Tibial nerve (tissue), 4 donors: ENCODE data around the gene USP2. TPM values are rescaled to one million over a fixed set of nuclear protein-coding genes. Genes with fewer than 3 reads are reported as not detected.

ENCODE experiments used
- DNase-seq, 2 donors: peaks; one replicate each; pipeline ENCODE4 v3.0.0-alpha.2; 2019; ENCODE audit warnings: low spot score in 2 of 2
- H3K27ac ChIP-seq, 4 donors: fragments of 200-600 bp; sonication (generic) in 3 of 4; one replicate each; pipeline ENCODE4 v1.5.1; 2017 to 2019; ENCODE audit warnings: mild to moderate bottlenecking in 1 of 4
- H3K27me3 ChIP-seq, 2 donors: fragments of 200-600 bp; sonication (generic) in 1 of 2; one replicate each; pipeline versions ENCODE4 v1.5.1 to v1.6.0; 2017 to 2019
- H3K36me3 ChIP-seq, 3 donors: fragments of 200-600 bp; sonication (generic); one replicate each; pipeline ENCODE4 v1.5.1; 2018 to 2019
- H3K4me1 ChIP-seq, 4 donors: fragments of 200-600 bp; sonication (generic) in 3 of 4; one replicate each; pipeline ENCODE4 v1.5.1; 2017 to 2019
- H3K4me3 ChIP-seq, 4 donors: fragments of 200-600 bp; sonication (generic) in 3 of 4; one replicate each; pipeline ENCODE4 v1.5.1; 2017 to 2019; ENCODE audit warnings: mild to moderate bottlenecking in 1 of 4, moderate library complexity in 1 of 4
- H3K9me3 ChIP-seq, 4 donors: fragments of 200-600 bp; sonication (generic) in 3 of 4; one replicate each; pipeline ENCODE4 v1.5.1; 2017 to 2019
- CTCF ChIP-seq, 5 experiments: fragments of 200-600 bp in 3 of 5; fragments of 450-650 bp in 2 of 5; sonication (generic) in 3 of 5; IDR thresholded peaks; one replicate each; pipeline ENCODE4 v1.5.1; 2016 to 2019; ENCODE audit warnings: antibody characterized with exemption in 5 of 5, mild to moderate bottlenecking in 3 of 5, moderate library complexity in 2 of 5
- EP300 ChIP-seq, 2 donors: sonication (generic); formaldehyde crosslinking; IDR thresholded peaks; one replicate each; pipeline ENCODE4 v1.6.1; 2017; ENCODE audit warnings: antibody characterized with exemption in 2 of 2, mild to moderate bottlenecking in 1 of 2
- POLR2A ChIP-seq, 2 donors: fragments of 450-650 bp; IDR thresholded peaks; one replicate each; pipeline ENCODE4 v1.6.1; 2017; ENCODE audit warnings: antibody characterized with exemption in 2 of 2, mild to moderate bottlenecking in 2 of 2, moderate library complexity in 2 of 2
- WGBS, 2 donors: methylation state at CpG; one replicate each; pipeline ENCODE4 v1.1.5; 2018; 5-methylcytosine and 5-hydroxymethylcytosine counted together
- small RNA-seq: library from RNA; depleted of rRNA; stranded (forward); fragments of <200 nt; gene quantifications from one replicate; pipeline ENCODE3, GENCODE V24; 2016
- total RNA-seq, 4 donors: library from RNA; depleted of rRNA; stranded (reverse); fragments of >200 nt; gene quantifications; one replicate each; pipeline ENCODE4 v1.1.0, GENCODE V29; 2016

The USP2 gene
- total RNA-seq, 4 donors from 2014 or later: 2.1 to 18.4 (median 11.6) TPM

GRCh38 chr11:119307219-119307618 is 74.3 kb downstream of the USP2 start:
- no peak overlapping the region for H3K4me3 ChIP-seq
- 40 to 46% methylated on average over 1 of the region's 1 CpG for WGBS, 2 donors
- no peaks in the 10 kb centered on the region for H3K27me3 ChIP-seq
- peak overlapping the region; percentile 37 to 96 (median 83) for H3K27ac ChIP-seq
- peaks cover 0 to 69% (median 4%) of the 10 kb centered on the region in 3 donors for H3K36me3 ChIP-seq
- H3K4me1 ChIP-seq: peaks cover 0 to 25% (median 8%) of the 10 kb centered on the region in 4 donors
- no peak for DNase-seq
- TF ChIP-seq POLR2A (IDR thresholded peaks at IDR 0.05) (no peak), CTCF (IDR thresholded peaks at IDR 0.05) (peak in 1 of 5 experiments; percentile 21), EP300 (IDR thresholded peaks at IDR 0.05) (no peak)
- no peaks in the 10 kb centered on the region for H3K9me3 ChIP-seq

DNA sequence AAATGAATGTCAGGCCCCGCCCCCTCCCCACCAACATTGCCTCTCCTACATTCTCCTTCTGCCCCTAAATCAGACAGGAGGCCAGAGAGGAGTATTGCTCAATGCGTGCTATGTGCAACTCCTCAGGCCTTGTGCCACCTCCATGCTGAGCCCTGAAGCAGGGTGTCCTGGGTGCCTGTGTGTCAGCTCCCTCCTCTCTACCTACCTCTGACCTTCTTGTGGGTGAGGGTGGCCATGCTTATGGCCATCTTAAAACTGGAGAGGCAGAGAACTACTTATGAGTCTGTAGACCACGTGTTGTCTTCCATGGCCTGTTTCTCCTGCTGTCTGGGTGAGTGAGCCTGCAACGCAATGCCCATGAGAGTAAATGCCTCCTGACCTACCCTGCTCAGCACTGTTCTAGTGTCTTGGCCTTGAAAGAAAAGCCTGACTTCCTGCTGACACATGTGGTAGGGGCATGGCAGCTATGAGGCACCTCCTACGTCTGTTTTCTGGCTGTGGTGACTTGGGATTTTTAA is 75.1 kb downstream of the USP2 start:
- H3K27me3 ChIP-seq: no peaks in the 10 kb centered on the region
- H3K36me3 ChIP-seq: peaks cover 4 to 69% (median 4%) of the 10 kb centered on the region in 3 donors
- no peak overlapping the region for H3K4me3 ChIP-seq
- peak in 1 of 2 donors; percentile 61 for TF ChIP-seq EP300 (IDR thresholded peaks at IDR 0.05)
- no peak for TF ChIP-seq POLR2A (IDR thresholded peaks at IDR 0.05)
- TF ChIP-seq CTCF (IDR thresholded peaks at IDR 0.05): no peak
- H3K9me3 ChIP-seq: no peaks in the 10 kb centered on the region
- 43 to 45% methylated on average over 5 of the region's 5 CpGs for WGBS, 2 donors
- H3K4me1 ChIP-seq: peaks cover 0 to 25% (median 8%) of the 10 kb centered on the region in 4 donors
- DNase-seq: peak in 1 of 2 donors; percentile 60
- H3K27ac ChIP-seq: peak overlapping the region; percentile 37 to 96 (median 83)

DNA sequence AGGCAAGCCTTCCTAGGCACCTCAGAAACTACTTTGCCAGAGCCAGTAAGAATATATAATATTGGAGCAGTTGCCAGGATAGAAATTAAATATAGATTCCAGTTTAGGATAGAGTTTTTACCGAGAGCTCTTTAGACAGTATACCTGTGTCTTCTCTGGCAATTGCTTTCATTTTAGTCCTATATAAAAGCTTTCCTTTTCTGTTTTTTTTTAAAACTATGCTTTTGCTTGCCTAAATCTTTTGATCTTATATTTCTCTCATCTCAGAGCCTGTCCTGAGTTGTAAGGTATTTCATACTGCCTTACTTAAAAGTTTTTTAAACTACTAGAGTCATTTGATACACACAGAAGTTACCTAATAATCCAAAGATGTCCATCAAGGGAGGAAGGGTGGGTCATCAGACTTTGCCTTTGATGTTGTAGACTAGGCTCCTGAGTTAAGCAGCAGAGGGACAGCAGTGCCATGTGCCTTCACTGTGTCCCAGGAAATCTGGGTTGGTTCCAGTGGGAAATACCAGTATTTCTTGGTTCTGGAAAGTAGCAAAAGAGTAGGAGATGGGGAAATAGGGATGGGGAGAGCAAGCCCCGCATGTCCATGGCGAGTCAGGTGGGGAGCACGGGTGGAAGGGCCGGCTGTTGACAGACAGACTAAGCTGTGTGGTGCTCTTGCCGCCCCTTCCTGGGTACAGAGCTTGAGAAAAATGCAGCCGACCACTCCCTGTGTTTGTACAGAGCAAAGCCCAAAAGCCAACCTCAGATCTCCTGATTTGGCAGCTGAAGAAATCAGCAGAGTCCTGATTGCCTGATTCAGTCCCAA is 75.7 kb downstream of the USP2 start:
- Histone ChIP-seq H3K9me3 (no peaks in the 10 kb centered on the region), H3K4me1 (peaks cover 0 to 25% (median 8%) of the 10 kb centered on the region in 4 donors), H3K27me3 (no peaks in the 10 kb centered on the region), H3K36me3 (peaks cover 0 to 69% (median 4%) of the 10 kb centered on the region in 3 donors), H3K27ac (peak overlapping the region; percentile 37 to 96 (median 83)), H3K4me3 (no peak overlapping the region)
- WGBS, 2 donors: 65 to 66% methylated on average over 7 of the region's 7 CpGs
- DNase-seq: no peak
- no peak for TF ChIP-seq POLR2A (IDR thresholded peaks at IDR 0.05)
- no peak for TF ChIP-seq CTCF (IDR thresholded peaks at IDR 0.05)
- TF ChIP-seq EP300 (IDR thresholded peaks at IDR 0.05): no peak

Small RNAs within 50 kb of the gene (small RNA-seq; reads per million reads assigned to genes)
- gene AP003396.4: not detected
- not detected for gene RF01225

Other genes starting within 250 kb of the USP2 start
- under 1 TPM in 2 of 4 donors, not detected in 2; under 0.01 to 0.30 TPM for gene ABCG4, start 232.6 kb downstream of the USP2 start, total RNA-seq
- gene NLRX1, start 213.0 kb downstream of the USP2 start, total RNA-seq: 10 to 100 TPM; 16.0 to 27.7 (median 20.5) TPM
- gene NHERF4, start 196.2 kb downstream of the USP2 start, total RNA-seq: under 1 TPM in 1 of 4 donors, not detected in 3; 0.30 TPM
- gene CBL, start 175.4 kb downstream of the USP2 start, total RNA-seq: 10 to 100 TPM; 14.2 to 19.2 (median 16.0) TPM
- gene MCAM, start 64.6 kb downstream of the USP2 start, total RNA-seq: 1,000 to 10,000 TPM in 1 of 4 donors, 100 to 1,000 TPM in 3; 612 to 1,198 (median 830) TPM
- gene RNF26, start 47.2 kb downstream of the USP2 start, total RNA-seq: 10 to 100 TPM; 13.8 to 19.2 (median 15.9) TPM
- 10 to 100 TPM; 12.5 to 55.2 (median 34.1) TPM for gene C1QTNF5, start 40.8 kb downstream of the USP2 start, total RNA-seq
- under 1 TPM in 1 of 4 donors, not detected in 3; 0.44 TPM for gene MFRP, start 35.0 kb downstream of the USP2 start, total RNA-seq
- gene THY1, start 41.5 kb upstream of the USP2 start, total RNA-seq: 10 to 100 TPM in 2 of 4 donors, under 1 TPM in 1, not detected in 1; 0.63 to 12.9 (median 11.1) TPM